ENCODE results near the gene ANAPC15. TPM values are rescaled to one million over a fixed set of nuclear protein-coding genes. Genes with fewer than 3 reads are reported as not detected.
A peak's percentile ranks its signal among the peaks of the same experiment; 100 is the strongest.

ANAPC15 gene
- total RNA-seq, 1 donor from 2014 or later: 31.8 TPM

DNA sequence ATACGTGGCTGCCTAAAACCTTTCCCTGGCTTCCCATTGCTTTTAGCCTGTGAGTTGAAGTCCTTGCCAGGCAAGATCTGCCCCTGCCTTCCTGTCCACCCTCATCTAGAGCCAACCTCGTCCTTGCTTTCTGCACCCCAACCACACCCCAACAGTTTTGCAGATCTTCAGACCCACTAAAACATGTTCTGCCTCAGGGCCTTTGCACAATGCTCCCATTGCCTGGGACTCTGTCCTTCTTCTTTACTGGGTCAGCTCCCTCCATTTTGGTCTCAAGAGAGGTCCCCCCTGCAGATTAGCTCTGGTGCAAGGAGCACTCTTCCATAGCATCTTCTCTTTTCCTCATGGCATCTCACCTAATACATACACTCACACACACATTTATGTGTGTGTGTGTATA, 8.4 kb upstream of the ANAPC15 start:
- Histone ChIP-seq H3K27me3 (ENCODE audit: control insufficient read depth, insufficient read depth, low read length) (no peaks in the 10 kb centered on the region), H3K36me3 (ENCODE audit: control insufficient read depth, insufficient read depth, low read length) (no peaks in the 10 kb centered on the region), H3K4me3 (ENCODE audit: low read depth, low read length) (no peak overlapping the region)
- TF ChIP-seq, protein P1, sequence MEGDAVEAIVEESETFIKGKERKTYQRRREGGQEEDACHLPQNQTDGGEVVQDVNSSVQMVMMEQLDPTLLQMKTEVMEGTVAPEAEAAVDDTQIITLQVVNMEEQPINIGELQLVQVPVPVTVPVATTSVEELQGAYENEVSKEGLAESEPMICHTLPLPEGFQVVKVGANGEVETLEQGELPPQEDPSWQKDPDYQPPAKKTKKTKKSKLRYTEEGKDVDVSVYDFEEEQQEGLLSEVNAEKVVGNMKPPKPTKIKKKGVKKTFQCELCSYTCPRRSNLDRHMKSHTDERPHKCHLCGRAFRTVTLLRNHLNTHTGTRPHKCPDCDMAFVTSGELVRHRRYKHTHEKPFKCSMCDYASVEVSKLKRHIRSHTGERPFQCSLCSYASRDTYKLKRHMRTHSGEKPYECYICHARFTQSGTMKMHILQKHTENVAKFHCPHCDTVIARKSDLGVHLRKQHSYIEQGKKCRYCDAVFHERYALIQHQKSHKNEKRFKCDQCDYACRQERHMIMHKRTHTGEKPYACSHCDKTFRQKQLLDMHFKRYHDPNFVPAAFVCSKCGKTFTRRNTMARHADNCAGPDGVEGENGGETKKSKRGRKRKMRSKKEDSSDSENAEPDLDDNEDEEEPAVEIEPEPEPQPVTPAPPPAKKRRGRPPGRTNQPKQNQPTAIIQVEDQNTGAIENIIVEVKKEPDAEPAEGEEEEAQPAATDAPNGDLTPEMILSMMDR (IDR thresholded peaks at IDR 0.05; ENCODE audit: insufficient read depth, low read length, poor library complexity, severe bottlenecking): no peak
- no peak for DNase-seq (ENCODE audit: low read depth)

DNA sequence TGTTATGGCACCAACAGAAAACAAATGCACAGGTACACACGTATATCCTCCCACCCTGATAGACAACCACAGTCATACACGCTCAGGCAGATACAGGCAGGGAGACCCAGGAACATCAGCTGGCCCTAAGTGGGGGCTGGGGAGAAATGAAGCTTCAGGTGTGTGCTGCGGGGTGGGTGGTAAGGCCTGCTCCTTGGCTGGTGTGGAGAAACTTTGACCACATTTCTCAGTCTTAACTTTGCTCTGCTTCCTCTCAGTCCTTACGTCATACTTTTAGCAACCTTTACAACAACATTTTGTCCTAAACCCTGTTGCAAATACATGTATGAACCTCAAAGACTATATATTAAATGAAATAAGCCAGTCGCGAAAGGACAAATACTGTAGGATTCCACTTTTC, 6.7 kb upstream of the ANAPC15 start:
- no peak for DNase-seq (ENCODE audit: low read depth)
- TF ChIP-seq, protein P1 (IDR thresholded peaks at IDR 0.05; ENCODE audit: insufficient read depth, low read length, poor library complexity, severe bottlenecking): no peak
- Histone ChIP-seq H3K27me3 (ENCODE audit: control insufficient read depth, insufficient read depth, low read length) (no peaks in the 10 kb centered on the region), H3K4me3 (ENCODE audit: low read depth, low read length) (no peak overlapping the region), H3K36me3 (ENCODE audit: control insufficient read depth, insufficient read depth, low read length) (no peaks in the 10 kb centered on the region)

DNA sequence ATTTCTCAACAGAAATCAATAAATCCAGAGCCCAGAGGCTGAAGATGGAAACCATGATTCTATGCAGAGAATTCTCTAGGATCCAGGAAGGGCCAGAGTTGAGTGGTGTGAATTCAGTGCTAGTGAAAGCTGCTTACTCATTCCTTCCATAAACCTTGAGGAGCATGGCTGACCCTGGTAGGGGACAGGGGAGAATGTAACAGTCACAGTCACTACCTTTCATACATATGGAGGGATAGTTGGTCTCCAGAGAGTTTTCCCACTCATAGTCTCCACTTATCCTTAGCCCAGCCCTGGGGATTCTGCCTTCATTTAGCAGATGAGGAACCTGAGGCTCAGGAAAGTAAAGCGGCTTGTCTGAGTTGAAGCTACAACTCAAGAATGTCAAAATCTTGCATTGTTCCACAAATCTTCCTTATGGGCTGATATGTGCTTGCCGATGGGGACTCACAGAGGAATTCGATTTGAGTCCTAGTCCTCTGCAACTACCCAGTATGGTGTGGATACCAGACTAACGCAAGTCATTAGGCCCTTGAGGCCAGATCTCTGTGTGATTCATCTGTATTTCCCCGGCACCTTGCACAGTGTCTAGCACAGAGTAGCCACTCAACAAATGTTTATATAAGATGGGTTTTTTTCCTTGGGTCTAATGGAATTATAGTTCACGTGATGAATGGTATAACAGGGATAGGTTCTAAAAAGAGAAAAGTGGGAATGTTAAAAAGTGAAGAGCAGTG, 3.7 kb upstream of the ANAPC15 start:
- H3K36me3 ChIP-seq (ENCODE audit: control insufficient read depth, insufficient read depth, low read length): no peaks in the 10 kb centered on the region
- H3K4me3 ChIP-seq (ENCODE audit: low read depth, low read length): no peak overlapping the region
- DNase-seq (ENCODE audit: low read depth): no peak
- TF ChIP-seq, protein P1 (IDR thresholded peaks at IDR 0.05; ENCODE audit: insufficient read depth, low read length, poor library complexity, severe bottlenecking): no peak
- H3K27me3 ChIP-seq (ENCODE audit: control insufficient read depth, insufficient read depth, low read length): no peaks in the 10 kb centered on the region

DNA sequence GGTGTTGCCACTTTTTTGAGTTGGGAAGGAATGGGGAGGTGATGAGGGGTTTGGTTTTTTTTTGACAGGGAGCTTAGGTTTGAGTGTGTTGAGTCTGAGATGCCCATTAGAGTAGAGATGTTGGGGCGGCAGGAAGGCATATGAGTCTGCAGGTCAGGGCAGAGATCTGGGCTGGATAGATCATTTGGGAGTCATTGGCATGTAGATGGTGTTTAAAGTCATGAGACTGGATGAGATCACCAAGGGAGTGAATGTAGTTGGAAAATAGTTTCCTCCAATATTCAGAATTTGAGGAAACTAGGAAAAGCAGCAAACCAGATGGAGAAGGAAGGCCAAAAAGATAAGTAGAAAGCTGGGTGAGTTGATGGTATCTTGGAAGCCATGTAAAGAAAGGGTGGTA, 2.1 kb upstream of the ANAPC15 start:
- TF ChIP-seq, protein P1 (IDR thresholded peaks at IDR 0.05; ENCODE audit: insufficient read depth, low read length, poor library complexity, severe bottlenecking): no peak
- DNase-seq (ENCODE audit: low read depth): no peak
- no peaks in the 10 kb centered on the region for H3K36me3 ChIP-seq (ENCODE audit: control insufficient read depth, insufficient read depth, low read length)
- no peak overlapping the region for H3K4me3 ChIP-seq (ENCODE audit: low read depth, low read length)
- no peaks in the 10 kb centered on the region for H3K27me3 ChIP-seq (ENCODE audit: control insufficient read depth, insufficient read depth, low read length)

DNA sequence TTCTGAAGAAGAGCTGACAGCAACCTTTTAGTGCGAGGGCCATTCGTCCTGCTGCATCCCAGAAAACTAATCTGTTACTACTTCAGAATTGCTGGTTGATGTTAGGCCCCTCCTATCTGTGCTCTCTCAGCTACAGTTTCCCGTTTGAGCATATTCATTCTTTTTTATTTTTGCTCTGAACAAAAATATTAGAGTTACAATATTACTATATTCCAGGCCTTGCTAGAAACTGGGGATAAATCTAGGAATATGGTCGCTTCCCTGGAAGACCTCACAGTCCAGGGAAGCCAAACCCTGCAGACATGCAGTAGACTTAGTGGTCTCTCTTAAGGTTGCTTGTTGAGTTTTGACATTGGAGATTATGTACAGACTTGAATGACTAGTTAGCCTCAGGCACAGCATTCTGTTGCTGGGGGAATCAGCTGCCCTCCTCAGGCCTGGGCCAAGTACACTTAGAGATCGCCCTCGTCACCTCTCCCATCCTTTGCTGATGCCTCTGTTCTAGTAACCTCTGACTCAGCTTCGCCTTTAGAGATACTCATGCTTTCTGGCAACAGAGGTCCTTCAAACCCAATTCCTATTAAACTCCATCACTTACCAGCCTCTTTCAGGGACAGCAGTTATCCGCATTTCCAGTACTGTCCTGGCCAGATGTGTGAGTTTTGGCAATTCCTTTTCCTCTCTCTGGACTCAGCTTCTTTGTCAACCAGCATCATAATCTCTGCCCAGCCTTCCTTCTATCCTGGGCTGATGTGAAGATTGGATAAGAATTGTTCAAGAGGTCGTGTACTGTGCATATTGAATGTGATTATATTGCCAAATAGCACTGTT, 698 bp upstream of the ANAPC15 start:
- H3K36me3 ChIP-seq (ENCODE audit: control insufficient read depth, insufficient read depth, low read length): no peaks in the 10 kb centered on the region
- H3K4me3 ChIP-seq (ENCODE audit: low read depth, low read length): peak overlapping the region; percentile 15
- H3K27me3 ChIP-seq (ENCODE audit: control insufficient read depth, insufficient read depth, low read length): no peaks in the 10 kb centered on the region
- TF ChIP-seq, protein P1 (IDR thresholded peaks at IDR 0.05; ENCODE audit: insufficient read depth, low read length, poor library complexity, severe bottlenecking): no peak
- no peak for DNase-seq (ENCODE audit: low read depth)
